NCI-H1436 treated with DMSO at 0.1 percent for 48 hours (cell line): ENCODE results near the gene TMTC4.
"Not testable (repeated sequence)": the region's sequence is repeated elsewhere in the genome, so short reads cannot be mapped to it uniquely, and the experiment has no call there.

Experiments used
- DNase-seq: peaks from one replicate; lab custom pipeline; 2025; lab: John Stamatoyannopoulos, UW

TMTC4 gene

GRCh38 chr13:100584896-100585295, 89.7 kb downstream of the TMTC4 start:
- no peak for DNase-seq

- DNase-seq = no peak
These were observed 93.1 kb downstream of the TMTC4 start for GRCh38 chr13:100581504-100581903.

- DNase-seq = no peak
These were observed 93.6 kb downstream of the TMTC4 start for GRCh38 chr13:100581030-100581429.

GRCh38 chr13:100580045-100580444, 94.5 kb downstream of the TMTC4 start:
- no peak for DNase-seq

GRCh38 chr13:100577239-100577638, 97.4 kb downstream of the TMTC4 start:
- not testable (repeated sequence) for DNase-seq

GRCh38 chr13:100573121-100573520, 101.5 kb downstream of the TMTC4 start:
- DNase-seq = peak; percentile 13

GRCh38 chr13:100566543-100566942, 108.1 kb downstream of the TMTC4 start:
- DNase-seq = no peak

- DNase-seq = no peak
These were observed 109.3 kb downstream of the TMTC4 start for GRCh38 chr13:100565286-100565685.

GRCh38 chr13:100564444-100565223, 110.0 kb downstream of the TMTC4 start:
- no peak for DNase-seq

- no peak for DNase-seq
These were observed 110.8 kb downstream of the TMTC4 start for GRCh38 chr13:100563779-100564178.

GRCh38 chr13:100561599-100562204, 112.9 kb downstream of the TMTC4 start:
- no peak for DNase-seq

GRCh38 chr13:100561158-100561499, 113.5 kb downstream of the TMTC4 start:
- DNase-seq = no peak

GRCh38 chr13:100560498-100561157, 114.0 kb downstream of the TMTC4 start:
- DNase-seq = no peak

GRCh38 chr13:100559886-100560285, 114.7 kb downstream of the TMTC4 start:
- no peak for DNase-seq
